GM19035 (cell line): Measurements from ENCODE around the gene ZBTB20.
"Not testable (repeated sequence)": the region's sequence is repeated elsewhere in the genome, so short reads cannot be mapped to it uniquely, and the experiment has no call there.

Experiments
- ATAC-seq: cut with Tn5 transposase; IDR thresholded peaks from one replicate; pipeline ENCODE4 v1.9.1; 2021; ENCODE audit not compliant: unreplicated experiment

The ZBTB20 gene

GRCh38 chr3:114691871-114692270 is 455.2 kb downstream of the ZBTB20 start:
- ATAC-seq: no peak

DNA sequence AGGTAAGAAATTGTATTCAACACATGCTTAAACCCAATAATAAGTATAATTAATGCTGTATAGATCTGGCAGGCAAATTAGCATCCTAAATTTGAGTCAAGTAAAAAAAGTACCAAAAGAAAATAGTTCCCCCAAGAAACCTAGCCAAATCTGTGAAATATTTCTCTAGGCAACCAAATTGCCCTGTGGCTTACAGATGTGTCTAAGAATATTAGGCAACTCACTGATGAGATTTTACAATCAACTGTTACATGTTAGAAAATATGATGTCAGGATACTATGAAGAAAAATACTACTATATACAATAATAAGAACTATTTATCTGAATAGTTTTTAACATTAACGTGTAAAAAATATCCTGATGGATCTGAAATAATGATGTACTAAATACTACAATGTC is 456.2 kb downstream of the ZBTB20 start:
- ATAC-seq: no peak

DNA sequence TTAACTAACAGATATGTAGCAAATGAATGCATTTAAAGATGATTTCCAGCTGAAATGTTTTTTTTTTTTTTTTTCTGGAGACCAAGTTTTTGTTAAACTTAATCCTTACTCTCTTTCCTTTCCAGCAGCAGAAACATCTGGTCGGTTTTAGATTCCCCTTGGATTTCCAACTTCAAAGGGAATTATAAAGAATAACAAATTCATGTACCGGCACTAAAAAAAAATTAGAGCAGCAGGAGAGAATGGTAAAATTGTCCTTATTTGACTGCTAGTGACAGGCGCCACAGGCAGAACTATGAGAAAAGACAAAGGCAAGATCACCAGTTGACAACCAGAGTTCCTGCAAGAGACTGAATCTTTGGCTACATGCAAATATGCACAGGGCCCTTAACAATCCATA is 459.9 kb downstream of the ZBTB20 start:
- no peak for ATAC-seq

DNA sequence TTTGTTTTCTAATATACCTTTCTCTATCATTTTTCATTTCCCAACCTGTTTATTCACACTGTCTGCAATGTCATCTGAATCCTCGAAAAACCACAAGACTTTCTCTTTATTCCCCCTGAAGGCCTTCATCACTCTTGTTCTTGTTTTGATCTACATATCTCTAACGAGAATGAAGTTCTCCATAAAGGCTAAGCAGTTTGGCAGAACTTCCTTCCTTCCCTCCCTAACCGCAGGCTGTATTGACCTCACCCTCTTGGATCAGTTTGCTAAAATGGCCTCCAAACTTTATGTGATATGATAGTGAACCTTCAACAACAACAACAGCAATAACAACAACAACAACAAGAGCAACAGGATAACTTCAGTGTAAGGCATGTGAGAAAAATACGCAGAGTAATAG is 460.5 kb downstream of the ZBTB20 start:
- ATAC-seq: no peak

DNA sequence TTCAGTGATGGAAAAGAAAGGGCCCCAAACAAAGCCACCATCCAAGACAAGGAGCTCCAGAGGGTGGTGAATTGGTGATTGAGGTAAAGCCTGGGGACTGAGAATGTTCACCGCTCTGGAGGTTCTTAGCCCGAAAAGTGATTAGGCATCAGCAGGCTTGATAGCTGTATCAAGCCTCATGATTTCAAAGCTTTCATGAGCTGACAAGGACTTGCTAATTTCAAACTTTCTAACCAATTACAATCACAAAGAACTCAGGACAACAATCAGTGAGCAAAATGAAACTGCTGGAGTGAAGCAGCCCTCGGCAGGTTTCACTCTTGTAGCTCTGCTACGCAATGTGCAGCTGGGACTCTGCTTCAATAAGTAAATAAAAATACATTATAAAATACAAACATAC is 461.9 kb downstream of the ZBTB20 start:
- ATAC-seq: no peak

- ATAC-seq: no peak
Observed at GRCh38 chr3:114680299-114680698, 466.8 kb downstream of the ZBTB20 start.

- not testable (repeated sequence) for ATAC-seq
Observed at GRCh38 chr3:114679773-114680172, 467.3 kb downstream of the ZBTB20 start.

DNA sequence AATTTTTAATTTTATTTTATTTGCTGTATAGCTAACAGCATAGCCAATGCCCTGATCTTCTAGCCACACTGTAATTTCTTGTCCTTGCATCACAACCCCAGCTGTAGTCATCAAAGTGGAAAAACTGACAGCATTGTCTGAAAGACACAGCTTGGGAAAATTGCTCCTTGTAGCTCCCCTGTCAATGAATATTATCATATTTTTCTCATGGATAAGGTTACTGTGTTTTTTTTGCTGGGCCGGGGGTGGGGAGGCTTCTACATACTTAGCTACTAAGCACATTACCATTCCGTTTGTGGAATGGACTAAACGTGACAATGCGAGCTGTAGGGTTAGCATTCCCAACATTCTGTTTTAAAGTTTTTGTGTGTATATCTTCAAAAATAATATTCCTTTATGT is 472.0 kb downstream of the ZBTB20 start:
- ATAC-seq: no peak

GRCh38 chr3:114674036-114674435 is 473.1 kb downstream of the ZBTB20 start:
- no peak for ATAC-seq

- ATAC-seq: no peak
Observed at GRCh38 chr3:114673481-114673880, 473.6 kb downstream of the ZBTB20 start.

- ATAC-seq: no peak
Observed at GRCh38 chr3:114672692-114673447, 474.2 kb downstream of the ZBTB20 start.

GRCh38 chr3:114671741-114672510 is 475.2 kb downstream of the ZBTB20 start:
- ATAC-seq: no peak

GRCh38 chr3:114669614-114670013 is 477.5 kb downstream of the ZBTB20 start:
- ATAC-seq: no peak

DNA sequence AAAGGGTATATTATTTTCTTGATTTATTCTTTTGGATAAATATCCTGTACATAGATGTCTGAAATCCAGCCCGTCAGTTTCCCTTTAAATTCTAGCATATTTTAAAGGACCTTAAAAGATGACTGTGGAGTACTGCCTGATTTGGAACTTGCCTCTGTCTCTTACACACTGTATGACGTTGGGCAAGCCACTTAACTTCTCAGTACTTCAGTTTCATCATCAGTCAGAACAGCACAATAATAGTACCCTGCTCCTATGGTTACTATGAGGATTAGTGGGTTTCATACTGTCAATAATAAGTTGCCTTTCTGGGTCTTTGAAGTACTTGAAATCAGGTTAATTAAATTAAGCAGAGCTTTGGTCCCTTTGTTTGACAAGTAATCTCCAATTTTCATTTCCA is 479.0 kb downstream of the ZBTB20 start:
- no peak for ATAC-seq

DNA sequence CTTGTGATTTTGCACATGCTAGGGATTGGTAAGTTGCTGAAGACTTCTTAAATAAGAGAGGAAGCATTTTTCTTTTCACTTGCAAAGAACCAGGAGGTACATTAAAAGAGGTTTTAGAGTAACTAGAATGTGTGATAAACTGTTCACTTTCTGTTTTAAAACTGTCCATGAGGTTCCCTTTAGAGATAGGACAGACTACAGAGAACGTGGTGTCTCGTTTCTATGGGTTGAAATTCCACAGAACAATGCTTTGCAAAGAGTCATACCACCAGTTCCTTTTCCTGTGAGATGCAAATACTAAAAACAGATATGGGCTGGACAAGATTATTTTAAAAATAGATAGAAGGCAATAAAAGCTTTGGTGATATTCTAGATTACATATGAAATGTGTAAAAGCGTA is 480.5 kb downstream of the ZBTB20 start:
- no peak for ATAC-seq

- no peak for ATAC-seq
Observed at GRCh38 chr3:114664006-114664405, 483.1 kb downstream of the ZBTB20 start.

- no peak for ATAC-seq
Observed at GRCh38 chr3:114660808-114661207, 486.3 kb downstream of the ZBTB20 start.

GRCh38 chr3:114660124-114660523 is 487.0 kb downstream of the ZBTB20 start:
- ATAC-seq: no peak

DNA sequence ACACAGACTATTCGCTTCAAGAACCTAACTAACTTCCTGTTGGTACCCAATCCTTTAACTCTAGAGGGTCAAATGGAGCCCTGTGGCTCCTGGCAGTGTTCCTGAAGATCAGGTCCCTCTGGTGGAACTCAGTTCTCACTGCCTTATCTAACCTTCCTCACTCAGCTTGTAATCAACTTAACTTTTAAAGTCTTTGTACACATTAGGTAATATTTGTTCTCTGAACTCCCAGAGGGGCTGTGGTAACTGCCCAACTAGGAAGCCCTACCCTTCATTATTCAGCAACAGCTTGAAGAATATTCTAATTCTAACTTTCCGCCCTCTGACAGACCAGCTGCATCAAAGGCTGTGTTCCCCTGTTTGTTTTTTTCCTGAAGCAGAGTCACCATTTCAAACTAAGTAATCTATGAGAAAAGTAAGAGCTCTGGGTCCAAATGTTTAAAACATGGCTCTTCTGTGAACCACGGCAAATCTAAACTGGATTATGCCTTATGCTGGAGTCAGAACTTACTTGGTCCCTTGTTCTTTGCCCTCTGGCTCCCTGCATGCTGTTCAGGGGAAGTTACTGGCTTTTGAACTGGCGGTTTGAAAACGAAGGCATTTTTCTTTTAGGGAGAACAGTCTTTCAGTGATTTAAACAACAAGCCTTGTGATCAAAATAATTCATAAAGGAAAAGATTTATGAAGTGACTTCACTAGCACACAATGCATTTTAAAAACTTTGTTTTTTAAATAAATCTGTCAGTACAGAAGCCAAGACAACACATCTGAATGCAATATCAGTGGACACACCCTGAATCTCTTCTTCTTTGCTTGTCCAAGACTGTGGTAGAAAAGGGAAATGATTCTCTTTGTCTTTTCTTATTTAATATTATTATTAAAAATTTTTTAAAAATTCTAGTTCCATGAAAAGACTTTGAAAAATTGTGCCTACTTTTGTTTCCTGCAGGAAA is 487.7 kb downstream of the ZBTB20 start:
- ATAC-seq: no peak

- ATAC-seq: no peak
Observed at GRCh38 chr3:114651555-114651954, 495.5 kb downstream of the ZBTB20 start.

DNA sequence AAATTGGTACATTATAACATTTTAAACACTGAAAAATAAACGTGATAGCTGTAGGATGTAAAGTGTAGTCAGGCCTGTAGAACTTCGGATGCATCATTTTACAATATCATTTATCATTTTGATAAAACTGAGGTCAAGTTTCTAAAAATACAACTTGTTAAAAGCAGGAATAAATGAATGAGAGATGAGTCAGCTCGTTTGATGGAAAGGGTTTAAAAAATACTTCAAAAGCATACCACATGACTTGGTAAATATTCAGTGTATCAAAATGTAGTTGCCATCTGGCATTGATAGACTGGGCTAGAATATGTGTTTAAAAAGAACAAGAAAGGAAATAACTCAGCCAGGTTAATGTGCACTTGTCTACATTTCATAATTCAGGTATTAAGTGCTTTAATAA is 496.3 kb downstream of the ZBTB20 start:
- no peak for ATAC-seq
